Ovary (tissue), 3 donors: ENCODE data around the gene SLC15A5.

Experiments
- CTCF ChIP-seq, 3 donors: fragments of 450-650 bp in 2 of 3; fragments of 200-600 bp in 1 of 3; IDR thresholded peaks; one replicate each; pipeline versions ENCODE4 v1.5.1 to v1.8.0; 2016 to 2022; ENCODE audit warnings: antibody characterized with exemption in 3 of 3, mild to moderate bottlenecking in 1 of 3
- POLR2A ChIP-seq: fragments of 450-650 bp; IDR thresholded peaks from one replicate; pipeline ENCODE4 v1.6.1; 2017; ENCODE audit warnings: antibody characterized with exemption, mild to moderate bottlenecking, moderate library complexity
- donor health status: DM: no; HTN: no; CAD: no.

GRCh38 chr12:16243487-16244412 lies 33.7 kb downstream of the SLC15A5 start:
- TF ChIP-seq POLR2A (no peak), CTCF (IDR thresholded peaks at IDR 0.05) (no peak)
